ENCODE measurements around the gene SRPK2. TPM values are rescaled to one million over a fixed set of nuclear protein-coding genes. Genes with fewer than 3 reads are reported as not detected.

SRPK2 gene
- total and polyA plus RNA-seq, 2 donors (not counting 1 experiment from before 2014, with no cell fraction given): 15.2 to 108 TPM

- H3K79me2 ChIP-seq (ENCODE audit: control insufficient read depth, insufficient read depth, low read length): peaks cover 90% of the 10 kb centered on the region
These were observed 179.3 kb downstream of the SRPK2 start for GRCh38 chr7:105209433-105209832.

GRCh38 chr7:105206985-105207384 lies 181.7 kb downstream of the SRPK2 start:
- H3K4me1 Mint-ChIP-seq: peaks cover 68% of the 10 kb centered on the region

More at GRCh38 chr7:105209433-105209832, 179.3 kb downstream of the SRPK2 start:
- peak overlapping the region; percentile 47 for H3K4me3 Mint-ChIP-seq
- WGBS (ENCODE audit: insufficient coverage): 100% methylated on average over 1 of the region's 1 CpG
- H3K36me3 ChIP-seq (replicated peaks in 1 of 2; ENCODE audit: control extremely low read depth in 1 of 2, control insufficient read depth in 1 of 2, extremely low read depth in 1 of 2, insufficient read depth in 2 of 2, low read length in 1 of 2): no peaks in the 10 kb centered on the region
- intact Hi-C loops (cut with micrococcal nuclease): no loop called here
- no peak overlapping the region for H3K9ac ChIP-seq (ENCODE audit: low read length)
- H3K27me3 ChIP-seq (replicated peaks in 1 of 4; ENCODE audit: control extremely low read depth in 1 of 4, control insufficient read depth in 3 of 4, insufficient read depth in 4 of 4, low read length in 3 of 4): no peaks in the 10 kb centered on the region
- no peaks in the 10 kb centered on the region for H3K9me3 ChIP-seq (ENCODE audit: control extremely low read depth in 1 of 3, control insufficient read depth in 2 of 3, insufficient read depth in 1 of 3, low read length in 2 of 3)
- no peak for TF ChIP-seq EZH2 (IDR thresholded peaks at IDR 0.05; ENCODE audit: borderline replicate concordance, insufficient read depth, low read depth, low read length, poor library complexity, severe bottlenecking)
- TF ChIP-seq, protein P1, sequence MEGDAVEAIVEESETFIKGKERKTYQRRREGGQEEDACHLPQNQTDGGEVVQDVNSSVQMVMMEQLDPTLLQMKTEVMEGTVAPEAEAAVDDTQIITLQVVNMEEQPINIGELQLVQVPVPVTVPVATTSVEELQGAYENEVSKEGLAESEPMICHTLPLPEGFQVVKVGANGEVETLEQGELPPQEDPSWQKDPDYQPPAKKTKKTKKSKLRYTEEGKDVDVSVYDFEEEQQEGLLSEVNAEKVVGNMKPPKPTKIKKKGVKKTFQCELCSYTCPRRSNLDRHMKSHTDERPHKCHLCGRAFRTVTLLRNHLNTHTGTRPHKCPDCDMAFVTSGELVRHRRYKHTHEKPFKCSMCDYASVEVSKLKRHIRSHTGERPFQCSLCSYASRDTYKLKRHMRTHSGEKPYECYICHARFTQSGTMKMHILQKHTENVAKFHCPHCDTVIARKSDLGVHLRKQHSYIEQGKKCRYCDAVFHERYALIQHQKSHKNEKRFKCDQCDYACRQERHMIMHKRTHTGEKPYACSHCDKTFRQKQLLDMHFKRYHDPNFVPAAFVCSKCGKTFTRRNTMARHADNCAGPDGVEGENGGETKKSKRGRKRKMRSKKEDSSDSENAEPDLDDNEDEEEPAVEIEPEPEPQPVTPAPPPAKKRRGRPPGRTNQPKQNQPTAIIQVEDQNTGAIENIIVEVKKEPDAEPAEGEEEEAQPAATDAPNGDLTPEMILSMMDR (IDR thresholded peaks at IDR 0.05): no peak
- H4K20me1 ChIP-seq (ENCODE audit: control insufficient read depth, insufficient read depth, low read length, poor library complexity, severe bottlenecking): peaks cover 57% of the 10 kb centered on the region
- no peaks in the 10 kb centered on the region for H3K27me3 Mint-ChIP-seq
- H3K4me1 Mint-ChIP-seq: peaks cover 86% of the 10 kb centered on the region
- CTCF ChIA-PET: interaction anchor here (1.7 kb wide), 1 partner anchor 189 kb away, joined by 4 read pairs; no protein-coding TSS in a partner anchor
- H3K4me3 ChIP-seq (ENCODE audit: control extremely low read depth in 1 of 5, extremely low read depth in 1 of 5, insufficient read depth in 1 of 5, low read depth in 2 of 5, low read length in 4 of 5): no peak overlapping the region
- H3K4me1 ChIP-seq (ENCODE audit: control insufficient read depth in 2 of 2, insufficient read depth in 2 of 2, low read length in 2 of 2): peaks cover 56% of the 10 kb centered on the region in 2 donors
- no peaks in the 10 kb centered on the region for H3K9me3 Mint-ChIP-seq (ENCODE audit: insufficient read depth)
- no peak for ATAC-seq (ENCODE audit: low read depth)
- no peak overlapping the region for H2AFZ ChIP-seq (ENCODE audit: insufficient read depth, low read depth, low read length, poor library complexity, severe bottlenecking)
- peak overlapping the region; percentile 23 for H3K27ac Mint-ChIP-seq
- POLR2A ChIA-PET: no interaction called here
- peak overlapping the region in 1 of 2 donors; percentile 31 for H3K27ac ChIP-seq (ENCODE audit: low read length in 2 of 2)
- peak overlapping the region; percentile 34 for H3K4me2 ChIP-seq (replicated peaks; ENCODE audit: low read depth, low read length, poor library complexity, severe bottlenecking)
- no peak for DNase-seq

More at GRCh38 chr7:105206985-105207384, 181.7 kb downstream of the SRPK2 start:
- Histone ChIP-seq H3K36me3 (replicated peaks in 1 of 2; ENCODE audit: control extremely low read depth in 1 of 2, control insufficient read depth in 1 of 2, extremely low read depth in 1 of 2, insufficient read depth in 2 of 2, low read length in 1 of 2) (peaks cover 0 to 9% of the 10 kb centered on the region in 2 experiments), H3K4me2 (replicated peaks; ENCODE audit: low read depth, low read length, poor library complexity, severe bottlenecking) (peak overlapping the region; percentile 34), H3K4me1 (ENCODE audit: control insufficient read depth in 2 of 2, insufficient read depth in 2 of 2, low read length in 2 of 2) (peaks cover 40 to 44% of the 10 kb centered on the region in 2 donors), H3K27me3 (replicated peaks in 1 of 4; ENCODE audit: control extremely low read depth in 1 of 4, control insufficient read depth in 3 of 4, insufficient read depth in 4 of 4, low read length in 3 of 4) (no peaks in the 10 kb centered on the region), H4K20me1 (ENCODE audit: control insufficient read depth, insufficient read depth, low read length, poor library complexity, severe bottlenecking) (peaks cover 45% of the 10 kb centered on the region), H2AFZ (ENCODE audit: insufficient read depth, low read depth, low read length, poor library complexity, severe bottlenecking) (no peak overlapping the region), H3K27ac (ENCODE audit: low read length in 2 of 2) (no peak overlapping the region), H3K9me3 (ENCODE audit: control extremely low read depth in 1 of 3, control insufficient read depth in 2 of 3, insufficient read depth in 1 of 3, low read length in 2 of 3) (no peaks in the 10 kb centered on the region), H3K4me3 (ENCODE audit: control extremely low read depth in 1 of 5, extremely low read depth in 1 of 5, insufficient read depth in 1 of 5, low read depth in 2 of 5, low read length in 4 of 5) (no peak overlapping the region), H3K9ac (ENCODE audit: low read length) (no peak overlapping the region), H3K79me2 (ENCODE audit: control insufficient read depth, insufficient read depth, low read length) (peaks cover 77% of the 10 kb centered on the region)
- H3K27ac Mint-ChIP-seq: peak overlapping the region; percentile 67
- WGBS (ENCODE audit: insufficient coverage): 67% methylated on average over 1 of the region's 2 CpGs
- ChIA-PET POLR2A (no interaction called here), CTCF (no interaction called here)
- DNase-seq (peak; percentile 20), ATAC-seq (ENCODE audit: low read depth) (peak; percentile 31)
- TF ChIP-seq, protein P1 (IDR thresholded peaks at IDR 0.05): no peak
- no peak for TF ChIP-seq EZH2 (IDR thresholded peaks at IDR 0.05; ENCODE audit: borderline replicate concordance, insufficient read depth, low read depth, low read length, poor library complexity, severe bottlenecking)
- peak overlapping the region; percentile 62 for H3K4me3 Mint-ChIP-seq
- H3K9me3 Mint-ChIP-seq (ENCODE audit: insufficient read depth): no peaks in the 10 kb centered on the region
- intact Hi-C loops (cut with micrococcal nuclease): no loop called here
- H3K27me3 Mint-ChIP-seq: no peaks in the 10 kb centered on the region
